Heart left ventricle (tissue), 13 donors: ENCODE measurements around the gene HUS1B.

Experiments used
- CTCF ChIP-seq, 12 donors: fragments of 200-600 bp; sonication (generic) in 4 of 12; IDR thresholded peaks; one replicate each; pipeline versions ENCODE4 v1.5.0 to v1.8.0; 2018 to 2022; ENCODE audit warnings: antibody characterized with exemption in 12 of 12, mild to moderate bottlenecking in 5 of 12
- POLR2A ChIP-seq, 2 donors: fragments of 450-650 bp; IDR thresholded peaks; one replicate each; pipeline ENCODE4 v1.6.1; 2017; ENCODE audit warnings: antibody characterized with exemption in 2 of 2, mild to moderate bottlenecking in 2 of 2, moderate library complexity in 2 of 2
- donor health status: ischemic (EF 13 %, LVEDD 7.1; RV severe dilation, severe dysfunction).
- donor health status: DM: no; HTN: yes; CAD: no.
- donor health status: DM: no; HTN: no; CAD: no.
- donor health status: ischemic (EF 25% LVEDD 6.9; RV normal size, moderate dysfunction).
- donor health status: ischemic (EF 25% LVEDD 5.7; RV mildly dilated, moderate dysfunction).
- donor health status: ischemic (EF 35%, LVEDD 5.7; RV mildly dilated, moderate dysfunction).
- donor health status: nonischemic (EF 11% LVEDD 7.7; RV severe dilation, severe dysfunction).
- donor health status: DM: yes; HTN: yes; CAD: no.
- donor health status: PGD.
- donor health status: ischemic (EF 29% LVEDD 5.4; RV normal size, mild dysfunction).
- donor health status: nonischemic (EF 23%, LVEDD 6.1; RV moderate dilation, normal function).

DNA sequence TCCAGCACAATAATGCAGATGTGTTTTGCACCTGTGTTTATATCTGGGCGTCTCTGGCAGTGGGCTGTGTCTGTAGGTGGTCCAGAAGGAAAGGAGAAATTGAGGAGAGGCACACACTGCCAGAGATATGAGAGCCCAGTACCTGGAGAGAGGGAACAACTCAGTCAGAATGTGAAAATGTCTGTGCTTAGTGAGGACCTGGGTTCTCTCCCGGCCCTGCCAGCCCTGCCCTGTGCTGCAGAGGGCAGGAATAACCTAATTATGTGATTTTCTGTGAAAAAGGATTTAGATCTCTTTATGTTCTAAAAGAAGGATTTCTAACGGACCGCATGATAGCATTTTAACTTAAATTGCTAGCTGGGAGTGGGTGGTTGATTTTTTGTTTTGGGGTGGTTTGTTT lies 44.3 kb upstream of the HUS1B start:
- TF ChIP-seq CTCF (IDR thresholded peaks at IDR 0.05): no peak
- TF ChIP-seq POLR2A (IDR thresholded peaks at IDR 0.05): no peak
